Activated CD4-positive, CD25-positive, alpha-beta regulatory T cell treated with anti-CD3 and anti-CD28 coated beads, Interleukin-2, amount 50 U/mL, for 16 hours (primary cell): ENCODE results near the gene C1QL2.
A peak's percentile ranks its signal among the peaks of the same experiment; 100 is the strongest.

Experiments
- DNase-seq: peaks from one replicate; pipeline ENCODE4 v3.0.0-alpha.2; 2020; ENCODE audit warnings: low read depth, low spot score

The C1QL2 gene

DNA sequence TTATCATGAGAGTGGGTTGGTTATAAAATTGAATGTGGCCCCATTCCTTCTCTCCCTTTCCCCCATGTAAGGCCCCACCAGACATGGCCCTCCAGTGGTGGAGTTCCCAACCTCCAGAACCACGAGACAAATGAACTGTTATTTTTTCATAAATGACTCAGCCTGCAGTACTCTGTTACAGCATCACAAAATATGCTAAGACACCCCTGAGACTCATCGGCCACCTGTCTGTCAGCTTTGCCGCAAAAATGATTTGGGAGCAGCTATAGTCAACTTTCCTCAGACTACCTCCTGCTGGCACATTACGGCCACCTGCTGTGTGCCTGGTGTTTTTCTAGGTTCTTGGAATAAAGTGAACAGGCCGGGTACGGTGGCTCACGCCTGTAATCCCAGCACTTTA, 21.4 kb upstream of the C1QL2 start:
- DNase-seq, result no peak

DNA sequence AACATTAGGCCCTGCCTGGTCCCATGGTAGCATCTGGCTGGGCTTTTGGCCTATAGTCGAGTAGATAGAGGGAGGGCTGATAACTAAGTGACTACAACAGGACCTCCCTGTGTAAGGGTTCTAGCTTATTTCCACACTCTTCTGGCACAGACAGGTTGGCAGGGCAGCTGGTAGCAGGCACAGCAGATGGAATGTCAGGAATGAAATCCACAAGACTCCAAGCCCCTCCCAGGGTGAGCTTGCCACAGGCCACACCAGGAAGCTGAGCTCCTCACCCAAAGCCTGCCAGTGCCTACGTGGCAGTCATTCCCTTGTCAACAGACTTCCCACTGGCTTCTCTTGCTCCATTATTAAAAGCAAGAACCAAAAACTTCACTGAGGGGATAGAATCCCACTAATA, 20.7 kb upstream of the C1QL2 start:
- DNase-seq, result no peak

- DNase-seq, result no peak
These were observed 20.2 kb upstream of the C1QL2 start for GRCh38 chr2:119178776-119179175.

DNA sequence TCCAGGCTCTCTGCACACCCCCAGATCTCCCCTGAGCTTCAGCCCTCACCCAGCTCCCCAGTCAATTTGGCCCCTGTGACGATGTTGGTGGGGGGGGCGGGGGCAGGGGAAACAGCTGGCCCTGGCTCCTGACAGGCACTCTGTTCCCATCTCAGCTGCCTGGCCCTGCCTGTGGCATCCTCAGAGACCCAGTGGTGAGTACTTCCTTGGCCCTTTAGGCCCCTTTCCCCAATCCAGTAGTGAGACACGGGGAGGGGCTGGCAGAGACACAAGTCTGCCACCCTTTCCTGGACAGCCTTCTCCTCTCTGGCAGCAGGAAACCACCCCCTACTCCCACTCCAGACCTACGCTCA, 19.3 kb upstream of the C1QL2 start:
- no peak for DNase-seq

GRCh38 chr2:119177171-119177837, 18.8 kb upstream of the C1QL2 start:
- DNase-seq, result no peak

GRCh38 chr2:119175517-119175916, 17.0 kb upstream of the C1QL2 start:
- DNase-seq, result no peak

GRCh38 chr2:119174993-119175347, 16.4 kb upstream of the C1QL2 start:
- DNase-seq, result no peak

GRCh38 chr2:119174216-119174992, 15.9 kb upstream of the C1QL2 start:
- DNase-seq, result peak; percentile 26

DNA sequence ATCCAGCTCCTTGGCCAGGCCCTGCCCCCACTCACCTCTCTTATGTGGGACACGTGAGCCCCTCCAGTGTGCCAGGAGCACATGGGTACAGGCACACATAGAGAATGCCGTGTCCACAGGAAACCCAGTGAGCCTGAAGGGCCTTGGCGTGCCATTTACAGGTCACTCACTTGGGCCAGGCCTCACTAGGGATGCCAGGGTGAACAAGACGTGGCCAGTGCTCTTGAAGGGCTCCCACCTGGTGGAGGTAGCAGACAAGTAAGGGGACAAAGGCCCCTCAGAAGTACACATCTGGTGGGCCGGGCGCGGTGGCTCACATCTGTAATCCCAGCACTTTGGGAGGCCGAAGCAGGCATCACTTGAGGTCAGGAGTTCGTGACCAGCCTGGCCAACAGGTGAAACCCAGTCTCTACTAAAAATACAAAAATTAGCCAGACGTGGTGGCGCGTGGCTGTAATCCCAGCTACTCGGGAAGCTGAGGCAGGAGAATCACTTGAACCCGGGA, 15.1 kb upstream of the C1QL2 start:
- no peak for DNase-seq

DNA sequence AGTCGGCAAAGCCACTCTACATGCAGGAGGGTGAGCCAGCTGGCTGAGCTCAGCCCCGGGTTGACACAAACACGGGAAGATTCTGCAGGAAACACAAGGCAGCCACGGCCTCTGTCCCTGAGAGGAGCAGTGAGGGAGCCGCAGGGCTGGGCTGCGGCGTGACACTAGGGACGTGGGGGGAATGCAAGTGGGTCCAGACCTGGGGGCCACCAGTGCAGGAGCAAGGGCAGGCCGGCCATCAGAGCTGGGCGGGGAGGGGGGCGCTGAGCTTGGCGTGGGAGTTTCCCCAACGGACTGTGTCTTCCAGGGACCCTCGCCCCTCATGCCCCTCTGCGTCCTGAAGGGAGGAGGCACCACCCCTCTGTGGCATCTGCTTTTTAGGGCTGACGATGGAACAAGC, 12.0 kb upstream of the C1QL2 start:
- no peak for DNase-seq

DNA sequence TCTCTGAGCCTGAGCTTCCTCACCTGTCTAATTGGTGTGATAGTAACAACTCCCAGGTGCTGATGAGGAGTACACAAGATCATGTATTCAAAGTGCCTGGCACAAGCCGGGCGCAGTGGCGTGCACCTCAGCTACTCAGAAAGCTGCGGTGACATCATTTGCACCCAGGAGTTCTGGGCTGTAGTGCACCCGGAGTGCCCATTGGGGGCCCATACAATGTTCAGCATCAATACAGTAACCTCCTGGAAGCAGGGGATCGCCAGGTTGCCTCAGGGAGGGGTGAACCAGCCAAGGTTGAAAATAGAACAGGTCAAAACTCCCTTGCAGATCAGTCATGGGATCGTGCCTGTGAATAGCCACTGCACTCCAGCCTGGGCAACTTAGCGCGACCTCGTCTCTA, 11.2 kb upstream of the C1QL2 start:
- DNase-seq, result no peak

DNA sequence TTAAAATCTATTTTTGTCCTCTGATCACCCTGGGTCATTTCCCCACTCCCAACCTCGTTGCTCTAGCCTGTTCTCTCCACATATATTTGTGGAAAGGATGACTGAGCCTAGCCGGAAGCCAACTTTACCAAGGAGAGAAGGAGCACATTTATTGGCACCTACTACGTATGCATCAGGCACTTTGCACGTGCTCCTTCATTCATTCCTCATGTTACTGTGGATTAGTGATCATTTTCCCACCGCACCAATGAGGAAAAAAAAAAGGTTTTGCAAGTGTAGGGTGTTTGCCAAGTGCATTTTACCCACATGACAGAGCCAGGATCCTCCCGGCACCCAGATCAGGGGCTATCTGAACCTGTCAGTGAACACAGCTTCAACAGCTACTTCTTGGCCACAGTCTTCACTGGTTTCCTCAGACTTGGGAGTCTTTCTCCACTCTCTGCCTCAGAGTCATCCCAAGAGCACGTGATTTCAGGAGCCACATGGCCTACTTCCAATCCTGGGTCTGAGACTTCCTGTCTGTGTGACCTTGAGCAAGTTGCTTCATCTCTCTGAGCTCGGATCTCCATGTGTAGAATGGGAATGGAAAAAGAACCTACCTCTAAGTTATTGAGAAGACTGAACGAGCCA, 1.9 kb upstream of the C1QL2 start:
- no peak for DNase-seq

GRCh38 chr2:119157850-119158511, 570 bp downstream of the C1QL2 start:
- no peak for DNase-seq

- DNase-seq, result no peak
These were observed 1.4 kb downstream of the C1QL2 start for GRCh38 chr2:119156891-119157773.

DNA sequence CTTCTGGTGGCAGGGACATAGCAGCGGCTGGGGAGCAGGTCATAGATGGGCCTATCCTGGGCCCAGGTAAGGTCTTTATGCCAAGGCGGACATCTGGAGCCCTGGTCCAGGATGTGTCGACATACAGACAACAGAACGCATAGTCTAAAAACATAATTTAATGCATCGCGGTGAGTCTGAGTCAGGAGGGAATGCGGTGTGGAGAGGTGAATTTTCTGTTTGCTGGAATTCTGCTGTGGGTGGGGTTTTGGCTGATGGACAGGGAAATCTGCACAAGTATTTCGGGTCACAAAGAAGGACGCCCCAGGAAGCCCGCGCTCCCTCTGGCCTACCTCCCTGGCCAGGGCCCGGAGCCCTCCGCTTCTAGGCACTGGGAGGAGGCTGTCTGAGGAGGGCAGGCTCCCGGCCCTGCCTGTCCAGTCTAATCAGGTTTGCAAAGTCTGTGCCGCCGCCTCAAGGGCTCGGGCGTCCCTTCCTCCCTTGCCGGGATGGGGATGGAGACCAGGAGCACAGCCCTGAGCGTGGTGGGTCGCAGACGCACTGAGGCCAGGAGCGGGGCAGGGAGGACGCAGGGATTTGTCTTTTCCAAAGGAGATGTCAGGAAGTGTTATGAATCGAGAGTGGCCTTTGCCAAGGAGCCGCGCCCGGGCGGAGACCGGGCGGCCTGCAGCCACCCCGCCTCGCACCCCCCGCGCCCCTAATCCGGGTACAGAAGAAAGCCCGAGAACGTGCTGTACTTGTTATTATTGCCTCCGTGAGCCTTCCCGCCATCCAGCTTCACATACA, 2.3 kb downstream of the C1QL2 start:
- no peak for DNase-seq

- DNase-seq, result no peak
These were observed 2.9 kb downstream of the C1QL2 start for GRCh38 chr2:119155633-119156032.

DNA sequence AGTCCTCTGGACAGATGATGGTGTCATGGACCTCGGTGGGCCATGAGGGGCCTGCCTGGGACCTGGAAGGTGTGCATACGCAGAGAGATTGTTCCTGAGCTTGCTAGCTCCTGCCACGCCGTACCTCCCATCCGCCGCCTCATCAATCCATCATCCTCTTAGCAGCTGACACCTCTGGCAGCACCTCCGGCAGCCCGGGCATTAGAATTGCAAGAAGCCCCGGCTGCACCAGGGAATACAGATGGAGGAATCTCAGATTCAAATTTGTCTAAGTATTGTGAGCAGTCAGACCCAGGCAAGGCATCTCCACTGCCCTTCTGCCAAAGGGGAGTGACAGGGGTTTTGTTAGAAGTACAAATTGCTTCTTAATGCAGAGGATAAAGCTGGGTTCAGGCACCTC, 4.5 kb downstream of the C1QL2 start:
- DNase-seq, result no peak

- DNase-seq, result no peak
These were observed 8.9 kb downstream of the C1QL2 start for GRCh38 chr2:119149611-119150010.

- no peak for DNase-seq
These were observed 10.5 kb downstream of the C1QL2 start for GRCh38 chr2:119147776-119148715.
